SH-SY5Y (cell line): Measurements from ENCODE around the gene RIPOR3.

Experiments
- GATA2 ChIP-seq: IDR thresholded peaks from 2 replicates; pipeline ENCODE4 v1.6.1; 2011; ENCODE audit warnings: mild to moderate bottlenecking, low read depth, low read length
- GATA3 ChIP-seq: IDR thresholded peaks from 2 replicates; pipeline ENCODE4 v1.6.1; 2011; ENCODE audit warnings: low read depth, mild to moderate bottlenecking, low read length, moderate library complexity

The RIPOR3 gene

GRCh38 chr20:50571466-50571865 lies 119.9 kb downstream of the RIPOR3 start:
- TF ChIP-seq GATA3 (no peak), GATA2 (no peak)

- TF ChIP-seq GATA3 (no peak), GATA2 (no peak)
Observed at GRCh38 chr20:50569864-50570836, 121.2 kb downstream of the RIPOR3 start.

- no peak for TF ChIP-seq GATA2
- no peak for TF ChIP-seq GATA3
Observed at GRCh38 chr20:50568549-50568942, 122.8 kb downstream of the RIPOR3 start.

- TF ChIP-seq GATA2 (no peak), GATA3 (no peak)
Observed at GRCh38 chr20:50567860-50568548, 123.3 kb downstream of the RIPOR3 start.

GRCh38 chr20:50565871-50566270 lies 125.5 kb downstream of the RIPOR3 start:
- no peak for TF ChIP-seq GATA3
- no peak for TF ChIP-seq GATA2

- no peak for TF ChIP-seq GATA2
- no peak for TF ChIP-seq GATA3
Observed at GRCh38 chr20:50565383-50565782, 126.0 kb downstream of the RIPOR3 start.

- no peak for TF ChIP-seq GATA3
- TF ChIP-seq GATA2, result no peak
Observed at GRCh38 chr20:50563133-50563944, 128.0 kb downstream of the RIPOR3 start.

GRCh38 chr20:50562262-50562701 lies 129.1 kb downstream of the RIPOR3 start:
- TF ChIP-seq GATA3, result no peak
- TF ChIP-seq GATA2, result no peak

GRCh38 chr20:50561379-50562078 lies 129.8 kb downstream of the RIPOR3 start:
- no peak for TF ChIP-seq GATA2
- TF ChIP-seq GATA3, result no peak

- no peak for TF ChIP-seq GATA3
- no peak for TF ChIP-seq GATA2
Observed at GRCh38 chr20:50560867-50561266, 130.5 kb downstream of the RIPOR3 start.

GRCh38 chr20:50559856-50560638 lies 131.3 kb downstream of the RIPOR3 start:
- TF ChIP-seq GATA3, result no peak
- no peak for TF ChIP-seq GATA2

GRCh38 chr20:50559149-50559548 lies 132.2 kb downstream of the RIPOR3 start:
- TF ChIP-seq GATA2, result no peak
- TF ChIP-seq GATA3, result no peak

GRCh38 chr20:50558483-50558925 lies 132.8 kb downstream of the RIPOR3 start:
- TF ChIP-seq GATA2 (no peak), GATA3 (no peak)
